Measurements from ENCODE around the gene EXOSC2. TPM values are rescaled to one million over a fixed set of nuclear protein-coding genes. Genes with fewer than 3 reads are reported as not detected.

EXOSC2 gene, protein sequence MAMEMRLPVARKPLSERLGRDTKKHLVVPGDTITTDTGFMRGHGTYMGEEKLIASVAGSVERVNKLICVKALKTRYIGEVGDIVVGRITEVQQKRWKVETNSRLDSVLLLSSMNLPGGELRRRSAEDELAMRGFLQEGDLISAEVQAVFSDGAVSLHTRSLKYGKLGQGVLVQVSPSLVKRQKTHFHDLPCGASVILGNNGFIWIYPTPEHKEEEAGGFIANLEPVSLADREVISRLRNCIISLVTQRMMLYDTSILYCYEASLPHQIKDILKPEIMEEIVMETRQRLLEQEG
- polyA plus RNA-seq (2013, experiment 1 of 2) = 29.7 TPM
- polyA plus RNA-seq (2013, experiment 2 of 2) = 28.8 TPM

DNA sequence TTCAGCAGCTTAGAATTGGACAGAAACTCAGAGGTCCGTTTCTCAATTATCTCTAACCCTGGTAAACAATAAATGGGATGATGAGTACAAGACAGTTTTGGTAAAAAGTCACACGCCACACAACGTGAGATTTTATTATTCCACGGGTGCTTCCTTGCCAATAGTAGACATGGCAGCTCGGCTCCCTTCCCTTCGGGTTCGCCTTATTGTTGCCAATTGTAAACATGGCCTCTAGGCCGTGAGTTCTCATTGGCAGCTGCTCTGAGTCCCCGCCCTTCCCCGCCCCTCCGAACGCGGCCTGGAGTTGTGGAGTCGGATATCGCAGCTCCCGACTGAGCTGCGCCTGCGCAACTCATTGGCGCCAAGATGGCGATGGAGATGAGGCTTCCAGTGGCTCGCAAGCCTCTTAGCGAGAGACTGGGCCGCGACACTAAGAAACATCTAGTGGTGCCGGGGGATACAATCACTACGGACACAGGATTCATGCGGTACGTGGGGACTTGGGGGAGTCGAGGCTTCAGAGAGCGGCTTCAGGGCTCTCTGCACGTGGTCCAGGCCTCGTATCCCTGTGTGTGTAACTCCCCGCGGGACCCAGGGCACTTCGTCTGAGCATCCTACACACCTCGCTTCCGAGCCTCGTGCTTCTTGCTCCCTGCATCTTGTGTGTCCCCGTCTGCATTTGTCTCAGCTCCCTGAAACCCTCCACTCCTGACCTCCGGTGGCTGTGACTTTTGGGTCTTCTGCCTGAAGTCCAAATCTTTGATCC, at the start of gene EXOSC2:
Gene EXOSC2 (plus strand): TSS at position 355 of the 766 bp plus-strand sequence. CDS start 12 bp downstream, at position 367.
- peak; percentile 95 for DNase-seq (ENCODE audit: low spot score)
- H3K27ac ChIP-seq (replicated peaks; ENCODE audit: low read length) = no peak within 1 kb of the TSS
- no peaks in the 10 kb centered on the region for H3K27me3 ChIP-seq (ENCODE audit: control insufficient read depth in 3 of 3, insufficient read depth in 3 of 3, low read depth in 1 of 3, low read length in 3 of 3)
- no peak within 1 kb of the TSS for H2BK5ac ChIP-seq (ENCODE audit: low read length)
- WGBS, 2 donors (ENCODE audit: extremely low coverage in 2 of 2, insufficient read length in 2 of 2, insufficient replicate concordance in 1 of 2) = no CpG with 5 or more reads among the region's 40 CpGs
- no peak within 1 kb of the TSS for H2BK15ac ChIP-seq (ENCODE audit: low read length)
- H3K4me2 ChIP-seq (ENCODE audit: insufficient read depth, low read length, poor library complexity, severe bottlenecking) = peak within 1 kb of the TSS; percentile 67
- H3K14ac ChIP-seq (ENCODE audit: low read length) = no peak within 1 kb of the TSS
- peak within 1 kb of the TSS; percentile 91 for H3K4me3 ChIP-seq (ENCODE audit: low read length in 2 of 2)
- peak within 1 kb of the TSS; percentile 82 for H3K9ac ChIP-seq (ENCODE audit: low read depth, low read length, poor library complexity)
- peaks cover 11% of the 10 kb centered on the region for H3K79me1 ChIP-seq (ENCODE audit: low read depth, low read length)
- peak within 1 kb of the TSS; percentile 81 for H2AFZ ChIP-seq (ENCODE audit: low read length)
- H3K23ac ChIP-seq (ENCODE audit: low read depth, low read length, poor library complexity) = no peak within 1 kb of the TSS
- H3K4ac ChIP-seq (ENCODE audit: low read length) = no peak within 1 kb of the TSS
- H4K91ac ChIP-seq (ENCODE audit: low read depth, low read length, poor library complexity) = no peak within 1 kb of the TSS
- H2BK12ac ChIP-seq (ENCODE audit: low read length) = no peak within 1 kb of the TSS
- no peak within 1 kb of the TSS for H2AK5ac ChIP-seq (ENCODE audit: low read depth, low read length)
- no peak within 1 kb of the TSS for H4K8ac ChIP-seq (ENCODE audit: low read depth, low read length)
- peaks cover 24 to 37% of the 10 kb centered on the region in 2 donors for H3K36me3 ChIP-seq (replicated peaks in 1 of 2; ENCODE audit: control insufficient read depth in 2 of 2, insufficient read depth in 2 of 2, low read length in 2 of 2)
- H2BK120ac ChIP-seq (ENCODE audit: low read depth, low read length) = no peak within 1 kb of the TSS
- peaks cover 5 to 9% of the 10 kb centered on the region in 2 donors for H3K4me1 ChIP-seq (ENCODE audit: control insufficient read depth in 2 of 2, insufficient read depth in 1 of 2, low read depth in 1 of 2, low read length in 2 of 2)
- H3K9me3 ChIP-seq (replicated peaks in 1 of 2; ENCODE audit: control insufficient read depth in 2 of 2, insufficient read depth in 1 of 2, low read depth in 1 of 2, low read length in 2 of 2) = no peaks in the 10 kb centered on the region
- H3K18ac ChIP-seq (ENCODE audit: low read length) = peak within 1 kb of the TSS; percentile 84

GRCh38 chr9:130651221-130651620, 42.4 kb upstream of the EXOSC2 start:
- Histone ChIP-seq H3K79me1 (ENCODE audit: low read depth, low read length) (no peaks in the 10 kb centered on the region), H4K91ac (ENCODE audit: low read depth, low read length, poor library complexity) (no peak overlapping the region), H3K9me3 (replicated peaks in 1 of 2; ENCODE audit: control insufficient read depth in 2 of 2, insufficient read depth in 1 of 2, low read depth in 1 of 2, low read length in 2 of 2) (no peaks in the 10 kb centered on the region), H2AK5ac (ENCODE audit: low read depth, low read length) (no peak overlapping the region), H2BK12ac (ENCODE audit: low read length) (no peak overlapping the region), H2AFZ (ENCODE audit: low read length) (no peak overlapping the region), H3K4ac (ENCODE audit: low read length) (no peak overlapping the region), H3K4me1 (ENCODE audit: control insufficient read depth in 2 of 2, insufficient read depth in 1 of 2, low read depth in 1 of 2, low read length in 2 of 2) (no peaks in the 10 kb centered on the region), H3K14ac (ENCODE audit: low read length) (no peak overlapping the region), H3K9ac (ENCODE audit: low read depth, low read length, poor library complexity) (no peak overlapping the region), H3K4me3 (ENCODE audit: low read length in 2 of 2) (no peak overlapping the region), H4K8ac (ENCODE audit: low read depth, low read length) (no peak overlapping the region), H3K23ac (ENCODE audit: low read depth, low read length, poor library complexity) (no peak overlapping the region), H2BK5ac (ENCODE audit: low read length) (no peak overlapping the region), H3K18ac (ENCODE audit: low read length) (peak overlapping the region; percentile 20), H3K36me3 (replicated peaks in 1 of 2; ENCODE audit: control insufficient read depth in 2 of 2, insufficient read depth in 2 of 2, low read length in 2 of 2) (no peaks in the 10 kb centered on the region), H3K27ac (replicated peaks; ENCODE audit: low read length) (no peak overlapping the region), H2BK15ac (ENCODE audit: low read length) (no peak overlapping the region), H2BK120ac (ENCODE audit: low read depth, low read length) (no peak overlapping the region), H3K27me3 (ENCODE audit: control insufficient read depth in 3 of 3, insufficient read depth in 3 of 3, low read depth in 1 of 3, low read length in 3 of 3) (peaks cover 0 to 28% (median under 1%) of the 10 kb centered on the region in 3 experiments), H3K4me2 (ENCODE audit: insufficient read depth, low read length, poor library complexity, severe bottlenecking) (no peak overlapping the region)
- no peak for DNase-seq (ENCODE audit: low spot score)
- WGBS, 2 donors (ENCODE audit: extremely low coverage in 2 of 2, insufficient read length in 2 of 2, insufficient replicate concordance in 1 of 2) = no CpG with 5 or more reads among the region's 15 CpGs

DNA sequence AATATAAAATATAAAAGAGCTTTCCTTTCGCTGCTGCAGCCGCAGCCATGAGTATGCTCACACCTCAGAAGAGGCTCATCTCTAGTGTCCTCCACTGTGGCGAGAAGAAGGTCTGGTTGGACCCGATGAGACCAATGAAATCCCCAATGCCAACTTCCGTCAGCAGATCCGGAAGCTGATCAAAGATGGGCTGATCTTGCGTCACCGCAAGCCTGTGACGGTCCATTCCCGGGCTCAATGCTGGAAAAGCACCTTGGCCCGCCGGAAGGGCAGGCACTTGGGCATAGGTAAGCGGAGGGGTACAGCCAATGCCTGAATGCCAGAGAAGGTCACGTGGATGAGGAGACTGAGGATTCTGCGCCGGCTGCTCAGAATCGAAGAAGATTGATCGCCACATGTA, 41.8 kb upstream of the EXOSC2 start:
- no peak overlapping the region for H3K4ac ChIP-seq (ENCODE audit: low read length)
- no peak overlapping the region for H2BK15ac ChIP-seq (ENCODE audit: low read length)
- H3K4me3 ChIP-seq (ENCODE audit: low read length in 2 of 2) = no peak overlapping the region
- H3K27ac ChIP-seq (replicated peaks; ENCODE audit: low read length) = no peak overlapping the region
- peaks cover 0 to 34% (median 6%) of the 10 kb centered on the region in 3 experiments for H3K27me3 ChIP-seq (ENCODE audit: control insufficient read depth in 3 of 3, insufficient read depth in 3 of 3, low read depth in 1 of 3, low read length in 3 of 3)
- H2AK5ac ChIP-seq (ENCODE audit: low read depth, low read length) = peak overlapping the region; percentile 53
- H3K14ac ChIP-seq (ENCODE audit: low read length) = peak overlapping the region; percentile 75
- H2AFZ ChIP-seq (ENCODE audit: low read length) = no peak overlapping the region
- no peak overlapping the region for H2BK120ac ChIP-seq (ENCODE audit: low read depth, low read length)
- DNase-seq (ENCODE audit: low spot score) = no peak
- no peak overlapping the region for H3K4me2 ChIP-seq (ENCODE audit: insufficient read depth, low read length, poor library complexity, severe bottlenecking)
- no peak overlapping the region for H3K23ac ChIP-seq (ENCODE audit: low read depth, low read length, poor library complexity)
- H3K9ac ChIP-seq (ENCODE audit: low read depth, low read length, poor library complexity) = no peak overlapping the region
- H3K9me3 ChIP-seq (replicated peaks in 1 of 2; ENCODE audit: control insufficient read depth in 2 of 2, insufficient read depth in 1 of 2, low read depth in 1 of 2, low read length in 2 of 2) = peaks cover 0 to 2% of the 10 kb centered on the region in 2 donors
- no CpG with 5 or more reads among the region's 18 CpGs for WGBS, 2 donors (ENCODE audit: extremely low coverage in 2 of 2, insufficient read length in 2 of 2, insufficient replicate concordance in 1 of 2)
- H3K4me1 ChIP-seq (ENCODE audit: control insufficient read depth in 2 of 2, insufficient read depth in 1 of 2, low read depth in 1 of 2, low read length in 2 of 2) = no peaks in the 10 kb centered on the region
- no peak overlapping the region for H3K18ac ChIP-seq (ENCODE audit: low read length)
- no peaks in the 10 kb centered on the region for H3K36me3 ChIP-seq (replicated peaks in 1 of 2; ENCODE audit: control insufficient read depth in 2 of 2, insufficient read depth in 2 of 2, low read length in 2 of 2)
- no peak overlapping the region for H2BK12ac ChIP-seq (ENCODE audit: low read length)
- H2BK5ac ChIP-seq (ENCODE audit: low read length) = no peak overlapping the region
- H3K79me1 ChIP-seq (ENCODE audit: low read depth, low read length) = no peaks in the 10 kb centered on the region
- H4K8ac ChIP-seq (ENCODE audit: low read depth, low read length) = no peak overlapping the region
- no peak overlapping the region for H4K91ac ChIP-seq (ENCODE audit: low read depth, low read length, poor library complexity)

GRCh38 chr9:130654879-130655278, 38.7 kb upstream of the EXOSC2 start:
- Histone ChIP-seq H4K8ac (ENCODE audit: low read depth, low read length) (no peak overlapping the region), H3K36me3 (replicated peaks in 1 of 2; ENCODE audit: control insufficient read depth in 2 of 2, insufficient read depth in 2 of 2, low read length in 2 of 2) (no peaks in the 10 kb centered on the region), H2BK15ac (ENCODE audit: low read length) (no peak overlapping the region), H2BK5ac (ENCODE audit: low read length) (no peak overlapping the region), H3K14ac (ENCODE audit: low read length) (no peak overlapping the region), H2BK120ac (ENCODE audit: low read depth, low read length) (no peak overlapping the region), H2BK12ac (ENCODE audit: low read length) (no peak overlapping the region), H3K79me1 (ENCODE audit: low read depth, low read length) (no peaks in the 10 kb centered on the region), H2AFZ (ENCODE audit: low read length) (no peak overlapping the region), H3K23ac (ENCODE audit: low read depth, low read length, poor library complexity) (no peak overlapping the region), H3K27ac (replicated peaks; ENCODE audit: low read length) (no peak overlapping the region), H3K18ac (ENCODE audit: low read length) (no peak overlapping the region), H3K4ac (ENCODE audit: low read length) (no peak overlapping the region), H2AK5ac (ENCODE audit: low read depth, low read length) (no peak overlapping the region), H4K91ac (ENCODE audit: low read depth, low read length, poor library complexity) (no peak overlapping the region), H3K4me3 (ENCODE audit: low read length in 2 of 2) (no peak overlapping the region), H3K9me3 (replicated peaks in 1 of 2; ENCODE audit: control insufficient read depth in 2 of 2, insufficient read depth in 1 of 2, low read depth in 1 of 2, low read length in 2 of 2) (peaks cover 8 to 15% of the 10 kb centered on the region in 2 donors), H3K9ac (ENCODE audit: low read depth, low read length, poor library complexity) (no peak overlapping the region), H3K4me1 (ENCODE audit: control insufficient read depth in 2 of 2, insufficient read depth in 1 of 2, low read depth in 1 of 2, low read length in 2 of 2) (no peaks in the 10 kb centered on the region), H3K4me2 (ENCODE audit: insufficient read depth, low read length, poor library complexity, severe bottlenecking) (no peak overlapping the region), H3K27me3 (ENCODE audit: control insufficient read depth in 3 of 3, insufficient read depth in 3 of 3, low read depth in 1 of 3, low read length in 3 of 3) (peaks cover 17 to 62% (median 30%) of the 10 kb centered on the region in 3 experiments)
- DNase-seq (ENCODE audit: low spot score) = no peak
- WGBS, 2 donors (ENCODE audit: extremely low coverage in 2 of 2, insufficient read length in 2 of 2, insufficient replicate concordance in 1 of 2) = no CpG with 5 or more reads among the region's 6 CpGs

Measured in neuronal stem cell (in vitro differentiated cells).